Measurements from ENCODE around the gene SULT1A2.
"Not testable (repeated sequence)": the region's sequence is repeated elsewhere in the genome, so short reads cannot be mapped to it uniquely, and the experiment has no call there.

Gene SULT1A2

GRCh38 chr16:28608867-28609596 is 12.2 kb upstream of the SULT1A2 start:
- peak; percentile 19 for DNase-seq

- not testable (repeated sequence) for DNase-seq
Observed at GRCh38 chr16:28608496-28608808, 11.6 kb upstream of the SULT1A2 start.

- not testable (repeated sequence) for DNase-seq
Observed at GRCh38 chr16:28607681-28608495, 11.0 kb upstream of the SULT1A2 start.

GRCh38 chr16:28607116-28607623 is 10.3 kb upstream of the SULT1A2 start:
- DNase-seq: no peak

GRCh38 chr16:28606291-28607115 is 9.7 kb upstream of the SULT1A2 start:
- no peak for DNase-seq

GRCh38 chr16:28604186-28604565 is 7.3 kb upstream of the SULT1A2 start:
- peak; percentile 5 for DNase-seq

- DNase-seq: no peak
Observed at GRCh38 chr16:28603381-28604185, 6.7 kb upstream of the SULT1A2 start.

GRCh38 chr16:28602529-28602928 is 5.7 kb upstream of the SULT1A2 start:
- DNase-seq: no peak

GRCh38 chr16:28602062-28602461 is 5.2 kb upstream of the SULT1A2 start:
- not testable (repeated sequence) for DNase-seq

GRCh38 chr16:28601589-28601988 is 4.7 kb upstream of the SULT1A2 start:
- not testable (repeated sequence) for DNase-seq

GRCh38 chr16:28600965-28601364 is 4.1 kb upstream of the SULT1A2 start:
- DNase-seq: not testable (repeated sequence)

GRCh38 chr16:28599377-28600285 is 2.8 kb upstream of the SULT1A2 start:
- not testable (repeated sequence) for DNase-seq

GRCh38 chr16:28597692-28598261 is 927 bp upstream of the SULT1A2 start:
- DNase-seq: no peak

- DNase-seq: no peak
Observed at GRCh38 chr16:28596115-28596630, 677 bp downstream of the SULT1A2 start.

GRCh38 chr16:28595451-28595850 is 1.4 kb downstream of the SULT1A2 start:
- DNase-seq: not testable (repeated sequence)

GRCh38 chr16:28592979-28593553 is 3.8 kb downstream of the SULT1A2 start:
- no peak for DNase-seq

GRCh38 chr16:28592511-28592910 is 4.3 kb downstream of the SULT1A2 start:
- no peak for DNase-seq

- DNase-seq: no peak
Observed at GRCh38 chr16:28591355-28591754, 5.5 kb downstream of the SULT1A2 start.

GRCh38 chr16:28590384-28591340 is 6.2 kb downstream of the SULT1A2 start:
- DNase-seq: no peak
